GM19099 (cell line): ENCODE results near the gene MAPKAPK2.
A peak's percentile ranks its signal among the peaks of the same experiment; 100 is the strongest.

Experiments
- POLR2A ChIP-seq: IDR thresholded peaks from 3 replicates; pipeline ENCODE4 v1.6.1; 2011; ENCODE audit warnings: low read depth; ENCODE audit not compliant: insufficient read length; ENCODE audit errors: extremely low read depth

The MAPKAPK2 gene

GRCh38 chr1:206684478-206685333 lies at the start of gene MAPKAPK2:
MAPKAPK2 (plus strand) TSS chr1:206684905; CDS start chr1:206685230, 325 bp downstream.
- TF ChIP-seq POLR2A = peak; percentile 53

- TF ChIP-seq POLR2A = peak; percentile 80
These were observed 49.4 kb upstream of the MAPKAPK2 start, which contains the start of gene DYRK3 for GRCh38 chr1:206635080-206635977. DYRK3 (plus strand) TSS chr1:206635536; CDS start chr1:206635704, 168 bp downstream.

GRCh38 chr1:206635978-206636345 lies 48.7 kb upstream of the MAPKAPK2 start:
- TF ChIP-seq POLR2A = no peak

- no peak for TF ChIP-seq POLR2A
These were observed 48.0 kb upstream of the MAPKAPK2 start for GRCh38 chr1:206636671-206637070.

- TF ChIP-seq POLR2A = no peak
These were observed 47.1 kb upstream of the MAPKAPK2 start for GRCh38 chr1:206637605-206638004.

- TF ChIP-seq POLR2A = no peak
These were observed 41.5 kb upstream of the MAPKAPK2 start for GRCh38 chr1:206643118-206643698.

- TF ChIP-seq POLR2A = no peak
These were observed 38.2 kb upstream of the MAPKAPK2 start for GRCh38 chr1:206646504-206646903.

- TF ChIP-seq POLR2A = no peak
These were observed 37.5 kb upstream of the MAPKAPK2 start for GRCh38 chr1:206647224-206647623.

- TF ChIP-seq POLR2A = no peak
These were observed 35.3 kb upstream of the MAPKAPK2 start for GRCh38 chr1:206649261-206649921.

- TF ChIP-seq POLR2A = no peak
These were observed 33.7 kb upstream of the MAPKAPK2 start for GRCh38 chr1:206651014-206651413.

GRCh38 chr1:206651958-206652890 lies 32.5 kb upstream of the MAPKAPK2 start:
- TF ChIP-seq POLR2A = no peak

GRCh38 chr1:206653715-206654459 lies 30.8 kb upstream of the MAPKAPK2 start:
- TF ChIP-seq POLR2A = no peak

GRCh38 chr1:206654828-206655227 lies 29.9 kb upstream of the MAPKAPK2 start:
- no peak for TF ChIP-seq POLR2A
